HL-60/S4 treated with retinoic acid at 250 ng/mL for 4 days and 3 days (cell line): Measurements from ENCODE around the gene ZEB2.
"Not testable (repeated sequence)": the region's sequence is repeated elsewhere in the genome, so short reads cannot be mapped to it uniquely, and the experiment has no call there.

Source experiments
- in situ Hi-C: fragments of 300-500 bp; cut with MboI; formaldehyde crosslinking; loops from 2 replicates; pipeline ENCODE4 v1.7.0; 2022; ENCODE audit warnings: low sequenced_read_pairs

ZEB2 gene

DNA sequence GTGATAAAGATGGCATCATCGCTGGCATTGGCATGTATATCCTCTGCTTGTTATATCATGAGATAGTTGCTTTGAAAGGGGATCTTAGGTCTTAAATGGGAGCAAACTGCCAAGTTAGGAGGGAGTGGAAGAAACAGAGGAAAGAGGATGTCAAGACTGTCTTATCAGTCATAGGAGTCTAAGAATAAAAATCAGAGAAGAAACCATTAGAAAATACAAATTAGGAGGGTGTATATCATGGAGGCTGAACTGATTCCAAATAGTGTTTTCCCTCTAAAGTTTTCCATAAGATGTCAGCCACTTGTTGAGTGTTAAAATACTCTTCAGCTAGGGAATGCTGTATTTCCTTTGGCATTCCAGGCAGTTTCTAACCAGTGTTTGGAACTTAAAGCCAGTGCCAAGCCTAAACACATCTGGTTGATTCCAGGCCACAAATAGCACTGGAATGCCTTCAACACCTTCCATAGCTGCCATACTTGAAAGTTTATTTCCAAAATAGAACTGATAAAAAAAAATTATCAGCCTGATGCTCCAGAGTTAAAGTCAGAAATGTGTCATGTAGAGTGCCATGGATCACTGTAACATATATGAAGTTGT is 129.4 kb downstream of the ZEB2 start:
- in situ Hi-C loops: no loop called here

DNA sequence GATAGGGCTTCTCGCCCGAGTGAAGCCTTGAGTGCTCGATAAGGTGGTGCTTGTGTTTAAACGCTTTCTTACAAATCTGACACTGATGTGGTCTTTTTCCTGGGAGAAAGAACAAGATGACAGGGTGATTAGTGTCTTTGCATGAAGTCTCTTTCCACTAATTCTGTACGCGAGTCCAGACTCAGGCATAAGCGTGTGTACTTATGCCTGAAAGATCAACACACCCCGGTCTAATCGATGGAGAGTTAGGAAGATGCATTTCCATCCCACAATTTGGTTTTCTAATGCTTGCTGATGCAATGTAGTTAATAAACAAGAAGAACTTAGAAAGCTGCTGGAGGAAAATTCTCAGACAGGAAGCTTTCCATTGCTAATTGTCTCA is 130.0 kb downstream of the ZEB2 start:
- in situ Hi-C loops: no loop called here

DNA sequence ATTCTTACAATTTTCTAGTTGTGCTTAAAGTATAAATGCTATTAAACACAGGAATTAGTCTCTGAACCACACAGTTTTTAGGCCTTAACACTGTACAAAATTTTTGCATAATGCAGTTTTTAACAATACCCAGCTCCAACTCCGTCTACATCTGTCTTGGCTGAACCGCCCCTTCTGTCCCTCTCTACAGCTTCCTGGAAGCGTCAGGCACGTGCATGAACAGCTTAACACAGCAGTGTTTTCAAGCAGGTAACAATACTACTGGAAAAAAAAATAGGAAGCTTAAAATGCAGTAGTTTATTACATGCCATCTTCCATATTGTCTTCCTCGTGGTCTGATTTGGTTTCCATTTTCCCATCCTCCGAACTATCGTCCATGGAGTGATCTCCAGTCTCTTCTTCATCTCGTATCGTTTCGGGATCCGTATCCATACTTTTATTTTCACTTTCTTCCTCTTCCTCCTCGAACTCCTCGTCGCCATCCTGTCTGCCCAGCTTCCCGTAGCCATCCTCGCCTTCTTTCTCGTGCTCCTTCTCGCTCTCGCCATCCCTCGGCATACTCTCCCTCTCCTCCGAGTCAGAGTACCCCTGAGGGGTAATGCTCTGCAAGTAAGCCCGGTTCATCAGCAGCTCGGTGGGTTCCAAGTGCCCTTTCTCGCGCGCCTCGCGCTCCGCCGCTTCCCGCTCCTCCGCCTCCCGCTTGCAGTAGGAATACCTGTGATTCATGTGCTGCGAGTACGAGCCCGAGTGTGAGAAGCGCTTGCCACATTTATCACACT is 130.6 kb downstream of the ZEB2 start:
- in situ Hi-C loops: no loop called here

DNA sequence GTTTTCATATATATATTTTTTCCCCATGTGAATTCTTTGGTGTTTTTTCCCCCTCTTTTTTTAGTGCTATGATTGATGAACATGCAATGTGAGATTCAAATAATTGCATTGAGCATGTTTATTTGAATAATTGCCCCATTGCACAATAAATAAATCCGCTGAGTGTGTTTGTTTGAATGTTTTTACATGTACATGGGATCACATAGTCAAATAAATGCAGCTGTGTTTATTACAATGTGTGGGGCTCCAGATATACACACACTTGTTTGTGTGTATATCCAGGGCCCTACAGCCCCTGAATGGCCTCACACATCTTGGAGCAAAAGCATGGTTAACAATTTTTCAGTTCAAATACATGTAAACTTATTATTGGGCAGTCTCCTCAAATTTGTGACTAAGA is 134.5 kb downstream of the ZEB2 start:
- in situ Hi-C loops: no loop called here

DNA sequence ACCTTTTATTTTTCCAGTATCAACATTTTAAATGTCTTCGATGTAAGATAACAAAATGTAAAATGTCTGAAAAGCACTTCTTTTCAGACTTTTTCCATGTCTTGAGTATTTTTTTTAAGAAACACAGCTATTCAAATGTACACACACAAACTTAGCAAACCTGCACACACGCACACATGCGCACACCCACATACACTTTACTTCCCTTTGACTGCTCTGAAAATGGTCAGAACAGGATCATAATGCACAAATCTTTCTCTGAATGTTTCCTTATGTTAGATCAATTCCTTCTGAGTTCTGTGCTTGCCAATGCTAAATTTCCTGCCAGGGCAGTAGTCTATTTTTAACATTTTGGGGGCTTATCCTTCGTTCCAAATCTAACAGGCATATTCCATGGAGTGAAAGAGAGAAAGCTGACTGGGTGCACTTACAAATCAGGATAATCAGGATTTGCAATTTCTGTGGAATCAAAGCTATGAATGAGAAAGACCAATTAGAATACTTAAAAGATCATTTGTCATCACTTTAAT is 136.3 kb downstream of the ZEB2 start:
- in situ Hi-C loops: no loop called here

DNA sequence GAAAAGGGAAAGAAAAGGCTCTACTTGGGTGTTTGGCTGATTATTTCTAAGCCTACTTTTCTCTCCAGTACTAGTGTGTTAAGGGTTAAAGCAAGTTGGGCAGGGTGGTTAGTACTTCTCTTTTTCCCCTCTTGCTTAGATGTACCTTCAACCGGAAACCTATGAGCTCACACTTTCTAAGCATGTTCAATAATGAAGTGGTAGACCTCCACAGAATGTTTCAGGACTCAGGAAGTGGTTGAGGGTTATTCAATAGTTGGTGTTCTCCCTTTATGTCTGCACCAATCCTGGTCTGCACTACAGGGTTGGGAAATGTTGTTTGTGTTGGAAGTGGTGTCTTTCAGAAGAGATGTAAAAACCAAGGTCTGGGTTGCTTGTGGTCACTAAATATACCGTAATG is 137.1 kb downstream of the ZEB2 start:
- in situ Hi-C loops: no loop called here

DNA sequence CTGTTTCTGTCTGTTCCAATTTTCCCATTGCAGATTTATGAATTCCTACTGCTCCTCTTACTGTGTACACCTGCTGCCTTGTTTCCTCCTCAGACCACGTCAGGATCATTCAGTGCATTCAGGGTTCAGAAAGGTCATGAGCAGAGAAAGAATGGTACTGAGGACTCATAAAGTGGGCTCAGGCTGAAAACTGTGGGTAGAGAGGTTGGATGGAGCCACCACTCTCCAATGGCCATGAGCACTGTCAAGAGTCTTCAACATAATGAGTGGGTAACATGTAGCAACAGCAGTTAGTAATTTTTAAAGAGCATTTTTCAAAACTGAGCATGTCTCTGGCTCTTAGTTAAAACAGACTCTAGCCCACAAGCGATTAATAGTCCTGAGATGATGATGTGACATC is 138.2 kb downstream of the ZEB2 start:
- in situ Hi-C loops: no loop called here

DNA sequence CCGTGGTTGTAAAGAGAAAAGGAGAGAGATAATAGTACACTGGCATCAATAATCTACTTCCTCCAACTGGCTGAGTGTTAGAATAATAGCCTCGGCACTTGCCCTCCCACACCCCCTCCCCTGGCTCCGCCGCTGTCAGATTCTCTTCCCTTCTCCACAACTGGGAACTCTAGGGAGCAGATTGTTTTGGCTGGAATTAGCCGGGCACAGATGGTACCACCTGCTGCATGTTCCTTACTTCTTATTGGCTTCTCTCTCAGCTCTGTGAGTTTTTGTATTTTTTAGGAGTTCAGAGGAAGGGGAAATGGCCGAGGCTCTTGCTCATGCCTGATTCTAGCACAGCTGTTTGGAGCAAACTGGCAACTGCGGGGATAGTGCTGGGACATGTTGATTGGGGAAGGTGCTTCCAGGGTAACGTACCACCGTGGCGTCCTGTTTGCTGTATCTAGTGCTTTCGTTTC is 140.0 kb downstream of the ZEB2 start:
- in situ Hi-C loops: no loop called here

DNA sequence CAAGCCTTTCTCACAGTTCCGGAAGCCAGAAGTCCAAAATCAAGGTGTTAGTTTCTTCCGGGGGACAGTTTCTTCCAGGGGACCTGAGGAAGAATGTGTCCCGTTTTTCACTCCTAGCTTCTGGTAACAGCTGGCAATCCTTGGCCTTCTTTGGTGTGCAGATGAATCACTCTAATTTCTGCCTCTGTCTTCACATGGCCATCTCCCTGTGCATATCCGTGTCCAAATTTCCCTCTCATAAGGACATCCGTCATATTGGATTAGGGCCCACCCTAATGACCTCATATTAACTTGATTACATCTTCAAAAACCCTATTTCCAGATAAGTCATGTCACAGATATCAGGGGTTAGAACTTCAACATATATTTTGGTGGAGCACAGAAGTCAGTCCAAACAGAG is 141.4 kb downstream of the ZEB2 start:
- in situ Hi-C loops: no loop called here

DNA sequence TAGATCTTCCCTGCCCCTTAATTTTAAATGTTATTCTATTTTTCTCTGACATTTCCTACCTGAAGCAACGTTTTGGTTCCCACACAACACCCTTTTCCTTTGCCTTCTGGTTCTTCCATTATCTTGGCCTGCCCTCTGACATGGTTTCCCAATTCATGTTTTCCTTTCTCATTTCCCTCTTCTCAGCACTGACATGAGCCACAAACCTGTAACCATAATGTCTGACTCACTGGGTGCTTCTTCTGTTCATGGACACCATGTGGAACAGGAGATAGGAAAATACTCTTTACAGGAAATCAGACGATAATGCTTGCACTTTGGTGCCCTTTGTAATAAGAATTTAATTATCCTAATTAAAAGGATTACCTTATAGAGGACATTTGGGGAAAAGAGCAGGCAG is 142.0 kb downstream of the ZEB2 start:
- in situ Hi-C loops: no loop called here

DNA sequence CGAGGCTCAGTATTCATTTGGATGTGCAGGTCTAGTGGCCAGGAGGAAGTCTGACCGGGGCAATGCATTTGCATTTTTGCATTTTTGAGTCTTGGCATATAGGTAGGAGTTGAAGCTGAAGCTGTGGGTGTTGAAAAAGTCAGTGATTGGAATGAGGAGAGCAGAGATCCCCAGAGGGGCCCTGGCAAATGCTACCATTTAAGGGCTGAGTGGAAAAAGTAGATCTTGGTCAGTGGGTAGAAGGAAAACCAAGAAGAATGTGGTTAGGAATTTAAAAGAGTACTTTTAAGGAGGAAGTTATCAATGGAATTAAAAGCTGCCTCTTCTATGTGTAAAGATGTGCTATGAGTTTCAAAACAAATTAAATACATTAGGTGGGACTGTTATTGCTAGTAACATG is 143.0 kb downstream of the ZEB2 start:
- in situ Hi-C loops: no loop called here

DNA sequence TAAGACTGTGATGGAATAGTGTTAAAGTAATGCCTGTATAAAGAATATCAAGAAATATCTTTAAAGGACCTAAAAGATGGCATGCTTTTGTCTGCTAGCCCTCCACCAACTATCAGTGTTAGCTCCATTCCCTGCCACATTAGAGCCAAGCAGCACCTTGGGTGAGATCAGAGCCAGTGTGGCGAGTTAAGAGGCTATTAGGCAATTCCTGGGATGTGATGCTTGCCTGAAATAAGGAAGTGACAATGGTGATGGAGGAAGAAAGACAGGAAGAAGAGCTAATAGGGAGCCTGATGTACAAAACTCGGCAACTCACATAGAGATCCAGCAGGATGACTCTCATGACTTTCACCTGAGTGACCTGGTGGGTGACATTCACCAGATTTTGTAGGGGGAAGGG is 143.5 kb downstream of the ZEB2 start:
- in situ Hi-C loops: no loop called here

DNA sequence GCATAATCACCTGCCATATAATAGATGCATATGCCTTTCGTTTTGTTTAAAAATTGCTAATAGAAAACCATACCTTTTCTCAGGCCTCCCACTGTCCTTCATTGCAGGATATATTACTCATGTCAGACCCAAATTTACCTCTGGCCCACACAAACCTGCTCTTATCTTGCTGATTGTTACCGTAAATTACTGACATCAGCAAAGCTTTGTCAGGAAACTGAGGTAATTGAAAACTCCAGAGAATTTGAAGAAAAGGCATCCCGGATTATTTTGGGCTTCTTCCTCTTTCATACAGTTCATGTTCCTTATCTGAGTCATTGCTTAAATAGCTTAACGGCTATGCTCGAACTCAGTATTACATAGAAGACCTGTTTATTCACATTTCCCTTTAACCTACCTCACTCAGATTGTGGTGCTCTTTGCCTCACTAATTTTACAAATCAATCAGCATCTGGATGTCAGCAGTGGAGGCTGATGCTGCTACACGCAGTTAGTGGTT is 145.7 kb downstream of the ZEB2 start:
- in situ Hi-C loops: no loop called here

DNA sequence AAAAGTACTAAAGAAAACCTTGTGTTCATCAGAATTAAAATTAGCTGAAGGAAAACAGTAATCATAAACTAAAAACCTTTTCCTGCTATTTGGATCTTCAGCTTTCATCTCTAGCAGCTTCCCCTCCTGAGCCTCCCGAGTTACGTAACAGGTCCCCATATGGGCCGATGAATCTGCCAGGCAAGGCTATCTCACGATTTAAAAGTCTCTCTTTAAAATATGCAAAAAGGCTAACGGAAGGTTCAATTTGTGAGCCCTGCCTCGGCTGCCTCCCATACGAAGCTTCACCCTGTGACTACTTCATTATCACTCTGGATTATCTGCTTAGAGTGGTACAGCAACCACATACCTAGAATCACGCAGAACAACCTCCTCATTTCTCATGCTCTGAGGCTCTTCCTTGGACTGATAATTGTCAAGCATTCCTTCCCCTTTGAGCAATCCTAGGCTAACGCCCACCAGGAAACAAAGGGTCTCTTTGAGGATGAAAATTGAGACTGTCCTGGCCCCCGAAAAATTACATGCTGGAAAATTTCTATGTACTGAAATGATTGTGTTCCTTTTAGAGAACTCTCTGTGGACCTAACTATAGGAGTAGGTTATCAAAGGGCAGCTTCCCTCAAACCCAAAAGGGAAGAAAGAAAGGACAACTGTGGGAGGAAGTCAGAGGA is 147.4 kb downstream of the ZEB2 start:
- in situ Hi-C loops: no loop called here

DNA sequence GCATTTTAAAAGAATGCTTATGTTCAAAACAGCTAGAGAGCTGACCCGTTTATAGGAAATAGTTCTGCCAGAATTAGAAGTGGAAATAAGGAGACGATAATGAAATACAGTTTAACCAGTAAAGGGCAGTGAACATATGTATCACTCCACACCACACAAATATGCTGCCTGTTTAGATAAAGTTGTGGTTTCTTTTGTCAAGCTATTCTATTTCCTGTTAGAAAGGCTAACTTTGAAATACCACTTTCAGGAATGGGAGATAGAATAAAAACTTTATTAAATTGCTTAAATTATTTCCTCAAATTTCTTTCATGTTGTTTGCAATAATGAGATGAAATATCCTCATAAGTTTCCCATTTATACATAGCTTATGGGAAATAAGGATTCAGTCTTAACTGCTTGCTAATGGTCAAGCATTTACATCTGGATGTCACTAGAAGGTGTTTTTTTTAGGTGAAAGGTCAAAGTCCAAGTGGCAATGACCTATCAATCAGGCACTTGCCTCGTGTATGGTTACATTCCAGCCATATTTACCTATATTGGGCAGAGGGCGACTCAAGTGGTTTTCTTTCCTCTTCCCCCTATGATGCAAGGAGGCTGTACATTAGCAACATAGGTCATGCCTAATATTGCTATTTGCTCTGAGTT is 148.9 kb downstream of the ZEB2 start:
- in situ Hi-C loops: no loop called here

DNA sequence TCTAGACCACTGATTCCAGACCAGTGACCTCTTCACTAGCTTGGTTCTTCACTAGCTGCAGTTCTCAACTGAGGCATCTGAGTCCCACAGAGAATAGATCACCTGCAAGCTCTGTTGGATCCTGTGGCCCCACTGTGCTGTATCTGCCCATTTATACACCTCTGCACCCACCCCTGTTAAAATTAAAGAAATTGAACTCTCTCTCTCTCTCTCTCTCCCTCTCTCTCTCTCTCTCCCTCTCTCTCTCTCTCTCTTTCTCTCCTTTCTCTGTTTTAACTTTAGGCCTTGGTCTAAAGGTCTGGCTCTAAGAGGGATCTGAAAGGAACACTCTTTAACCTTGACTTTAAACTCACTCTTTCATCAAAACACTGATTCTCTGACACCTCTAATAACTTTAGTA is 150.5 kb downstream of the ZEB2 start:
- in situ Hi-C loops: no loop called here

DNA sequence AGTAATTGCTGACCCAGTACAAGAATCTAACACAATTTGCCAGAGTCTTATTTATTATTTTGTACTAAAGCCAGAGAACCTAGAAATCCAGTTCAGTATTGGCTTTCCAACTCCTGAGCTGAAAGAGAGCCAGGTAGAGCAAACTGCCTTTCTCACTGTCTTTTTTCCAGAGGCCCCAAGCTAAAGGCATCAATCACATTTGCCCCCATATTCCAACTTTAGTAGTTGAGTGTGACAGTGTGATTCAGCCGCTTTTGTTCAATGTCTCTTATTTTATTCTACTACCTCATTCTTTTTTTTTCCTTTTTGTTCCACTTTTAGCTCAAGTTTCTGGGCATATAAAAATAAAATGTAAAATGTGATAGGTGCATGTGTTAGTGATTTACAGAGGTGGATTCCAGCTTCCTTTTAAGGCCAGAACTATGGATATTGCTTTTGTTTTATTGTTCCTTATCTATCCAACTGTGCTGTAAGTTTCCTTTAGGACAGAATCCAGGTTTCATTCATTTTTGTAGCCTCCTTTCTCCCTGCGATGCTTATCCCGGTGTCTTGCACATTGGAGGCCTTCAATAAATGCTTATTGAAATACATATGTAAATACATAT is 153.0 kb downstream of the ZEB2 start:
- in situ Hi-C loops: no loop called here

DNA sequence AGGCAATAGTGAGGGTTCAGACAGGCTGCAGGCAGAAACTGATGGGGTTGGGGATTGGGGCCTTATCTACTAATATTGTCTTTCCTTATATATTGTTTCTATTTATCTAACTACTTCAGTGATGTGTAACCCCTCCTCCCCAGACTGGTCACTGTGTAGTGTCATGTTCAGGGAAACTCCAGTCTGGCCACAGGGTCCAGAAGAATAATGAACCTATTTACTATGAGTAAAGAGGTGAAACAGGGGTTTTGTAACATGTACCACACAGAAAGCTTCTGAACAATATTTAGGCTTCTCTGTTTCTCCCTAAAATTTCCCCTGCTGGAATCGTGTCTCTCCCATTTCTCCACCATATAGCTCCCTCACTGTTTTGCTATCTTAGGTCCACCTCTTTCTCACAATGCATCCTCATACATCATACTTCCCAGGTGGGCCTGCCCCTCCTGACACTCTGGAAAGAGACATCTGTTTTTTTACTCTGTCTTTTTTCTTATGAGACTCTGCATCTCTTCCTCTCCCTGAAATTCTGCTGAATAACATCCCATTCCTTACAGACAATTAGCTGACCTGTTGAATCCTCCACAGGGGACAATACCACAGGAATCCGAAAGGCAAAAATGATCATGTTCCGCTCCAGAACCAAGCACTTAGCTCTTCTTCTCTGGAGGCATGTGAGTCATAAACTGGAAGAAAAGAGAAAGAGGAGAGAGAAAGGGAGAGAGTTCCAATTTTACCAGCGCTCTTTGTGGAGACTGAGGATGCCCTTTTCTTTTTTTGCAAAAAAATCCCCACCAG is 154.8 kb downstream of the ZEB2 start:
- in situ Hi-C loops: no loop called here

DNA sequence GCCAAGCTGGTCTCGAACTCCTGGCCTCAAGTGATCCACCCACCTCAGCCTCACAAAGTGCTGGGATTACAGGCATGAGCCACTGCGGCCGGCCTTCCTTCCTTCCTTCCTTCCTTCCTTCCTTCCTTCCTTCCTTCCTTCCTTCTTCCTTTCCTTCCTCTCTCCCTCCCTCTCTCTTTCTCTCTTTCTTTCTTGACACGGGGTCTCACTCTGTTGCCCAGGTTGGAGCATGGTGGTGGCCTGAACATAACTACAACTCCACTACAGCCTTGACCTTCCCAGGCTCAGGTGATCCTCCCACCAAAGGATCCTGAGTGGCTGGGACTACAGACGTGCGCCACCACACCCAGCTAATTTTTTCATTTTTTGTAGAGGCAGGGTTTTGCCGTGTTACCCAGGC is 155.7 kb downstream of the ZEB2 start:
- in situ Hi-C loops: not testable (repeated sequence)

DNA sequence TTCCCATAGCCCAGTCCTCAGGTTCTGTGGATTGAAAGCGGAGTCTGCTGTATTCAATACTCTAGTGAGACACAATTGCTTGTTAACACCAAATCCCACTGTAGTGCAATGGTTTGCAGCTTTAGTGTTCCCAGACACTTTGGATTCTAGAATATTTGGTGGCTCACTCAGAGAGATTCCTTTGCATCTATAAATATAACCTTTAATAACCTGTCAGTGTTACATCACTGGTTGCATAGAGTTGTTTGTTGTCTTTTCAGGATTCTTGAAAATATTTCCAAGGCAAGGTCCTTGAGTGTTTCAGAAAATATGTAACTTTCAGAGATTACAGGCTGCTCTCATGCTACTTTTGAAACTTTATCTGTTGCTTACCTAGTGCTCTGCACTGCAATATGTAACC is 157.5 kb downstream of the ZEB2 start:
- in situ Hi-C loops: no loop called here
